HepG2 (cell line): ENCODE measurements around the gene UTF1.

Source experiments
- GPN1 ChIP-seq: sonication (generic); formaldehyde crosslinking; IDR thresholded peaks from 2 replicates; pipeline ENCODE4 v1.5.1; 2020; ENCODE audit warnings: missing genetic modification reagents, borderline replicate concordance
- KMT2B ChIP-seq: IDR thresholded peaks from 2 replicates; pipeline ENCODE4 v1.6.1; 2016; ENCODE audit warnings: missing genetic modification reagents, missing compliant biosample characterization
- MAFK ChIP-seq, 2 experiments: IDR thresholded peaks in 1 of 2; conservative IDR thresholded peaks in 1 of 2; 2 replicates each; pipeline ENCODE4 v1.6.1; 2011; ENCODE audit warnings: improper control_type of control experiment in 2 of 2, low read length in 2 of 2
- MXD1 ChIP-seq: sonication (generic); formaldehyde crosslinking; IDR thresholded peaks from 2 replicates; pipeline ENCODE4 v1.4.0; 2020; ENCODE audit warnings: mild to moderate bottlenecking, missing genetic modification reagents
- POLR2AphosphoS2 ChIP-seq: IDR thresholded peaks from 2 replicates; pipeline ENCODE4 v1.6.1; 2011; ENCODE audit warnings: low read depth, low read length, improper control_type of control experiment
- RFX5 ChIP-seq: IDR thresholded peaks from 2 replicates; pipeline ENCODE4 v1.6.1; 2011; ENCODE audit warnings: low read depth, low read length, improper control_type of control experiment
- SIN3A ChIP-seq: IDR thresholded peaks from 2 replicates; pipeline ENCODE4 v1.6.1; 2011; ENCODE audit warnings: low read depth, mild to moderate bottlenecking, control low read depth, low read length, borderline replicate concordance
- ZKSCAN1 ChIP-seq: fragments of 150-350 bp; IDR thresholded peaks from 2 replicates; pipeline ENCODE4 v1.6.1; 2014; ENCODE audit warnings: low read length
- ZNF121 ChIP-seq: sonication (generic); formaldehyde crosslinking; IDR thresholded peaks from 2 replicates; pipeline ENCODE4 v1.5.0; 2020; ENCODE audit warnings: mild to moderate bottlenecking, missing genetic modification reagents
- ZNF274 ChIP-seq: sonication (generic); formaldehyde crosslinking; IDR thresholded peaks from 2 replicates; pipeline ENCODE4 v1.5.1; 2020; ENCODE audit warnings: mild to moderate bottlenecking, missing genetic modification reagents
- ZNF510 ChIP-seq: sonication (generic); formaldehyde crosslinking; IDR thresholded peaks from 2 replicates; pipeline ENCODE4 v1.4.0; 2020; ENCODE audit warnings: low read depth, mild to moderate bottlenecking, missing genetic modification reagents
- ZNF704 ChIP-seq: sonication (generic); formaldehyde crosslinking; IDR thresholded peaks from 2 replicates; pipeline ENCODE4 v1.8.1; 2023; ENCODE audit warnings: mild to moderate bottlenecking, inconsistent platforms, moderate library complexity, missing genetic modification reagents, borderline replicate concordance

DNA sequence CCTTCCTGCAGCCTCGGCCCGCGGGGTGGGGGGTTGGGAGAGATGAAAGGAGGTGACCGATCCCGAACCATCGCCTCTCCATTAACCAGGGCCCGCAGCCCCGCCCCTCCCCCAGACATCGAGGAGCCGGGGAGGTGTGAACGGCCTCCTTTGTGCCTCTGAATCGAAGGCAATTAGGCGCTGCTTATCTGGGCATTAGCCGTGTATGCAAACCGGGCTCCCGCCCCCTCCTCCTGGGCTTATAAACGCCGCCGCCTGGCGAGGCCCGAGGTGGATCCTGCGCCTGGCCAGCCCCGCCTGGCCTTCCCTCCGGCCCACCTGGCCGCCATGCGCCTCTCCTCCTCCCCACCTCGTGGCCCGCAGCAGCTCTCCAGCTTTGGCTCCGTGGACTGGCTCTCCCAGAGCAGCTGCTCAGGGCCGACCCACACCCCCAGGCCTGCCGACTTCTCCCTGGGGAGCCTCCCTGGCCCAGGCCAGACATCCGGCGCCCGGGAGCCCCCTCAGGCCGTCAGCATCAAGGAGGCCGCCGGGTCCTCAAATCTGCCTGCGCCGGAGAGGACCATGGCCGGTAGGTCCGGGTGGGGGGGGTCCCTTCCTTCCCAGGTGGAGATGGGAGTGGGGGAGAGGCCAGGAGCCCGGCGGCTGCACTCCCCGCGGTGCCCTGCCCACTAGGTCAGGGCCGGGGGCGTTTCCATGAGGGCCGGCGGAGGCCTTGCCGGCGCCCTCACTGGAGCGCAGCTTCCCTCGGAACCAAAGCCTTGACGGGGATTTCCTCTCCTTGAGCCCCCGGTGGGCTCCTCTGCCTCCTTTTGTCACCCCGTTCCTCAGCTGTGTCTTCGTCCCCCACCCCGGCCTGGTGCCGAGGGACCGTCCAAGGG lies 7.8 kb downstream of the UTF1 start, which contains the start of gene VENTX:
- TF ChIP-seq MXD1 (CRISPR knock-in tag) (no peak), RFX5 (no peak), KMT2B (no peak), ZNF274 (CRISPR knock-in tag) (no peak), ZNF510 (no peak), POLR2AphosphoS2 (no peak), ZNF704 (no peak), ZKSCAN1 (no peak), ZNF121 (CRISPR knock-in tag) (no peak), GPN1 (CRISPR knock-in tag) (no peak), MAFK (conservative IDR thresholded peaks at IDR 0.05 in 1 of 2, IDR thresholded peaks at IDR 0.05 in 1 of 2; ENCODE audit: low read length in 2 of 2) (no peak), SIN3A (no peak)
